ENCODE results near the gene SLC35F3.

DNA sequence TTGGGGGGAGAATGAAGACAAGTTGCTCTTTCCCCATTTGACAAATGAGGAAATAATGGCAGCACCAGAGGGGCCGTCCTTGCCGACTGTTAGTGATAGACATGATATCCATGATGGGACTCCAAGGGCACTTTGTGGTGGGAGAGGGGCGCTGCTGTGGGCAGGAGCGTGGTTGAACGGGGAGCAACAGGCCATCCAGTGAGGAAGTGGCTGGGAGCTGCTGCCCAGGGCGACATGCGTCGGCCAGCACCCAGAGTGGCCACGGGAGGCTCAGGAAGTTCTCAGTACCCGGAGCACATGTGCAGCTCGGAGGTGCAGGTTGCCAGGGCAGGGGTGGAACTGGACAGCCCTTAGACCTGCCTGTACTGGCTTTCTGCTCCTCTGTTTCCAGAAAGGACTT, 71.0 kb downstream of the SLC35F3 start:
- TF ChIP-seq, protein P1, sequence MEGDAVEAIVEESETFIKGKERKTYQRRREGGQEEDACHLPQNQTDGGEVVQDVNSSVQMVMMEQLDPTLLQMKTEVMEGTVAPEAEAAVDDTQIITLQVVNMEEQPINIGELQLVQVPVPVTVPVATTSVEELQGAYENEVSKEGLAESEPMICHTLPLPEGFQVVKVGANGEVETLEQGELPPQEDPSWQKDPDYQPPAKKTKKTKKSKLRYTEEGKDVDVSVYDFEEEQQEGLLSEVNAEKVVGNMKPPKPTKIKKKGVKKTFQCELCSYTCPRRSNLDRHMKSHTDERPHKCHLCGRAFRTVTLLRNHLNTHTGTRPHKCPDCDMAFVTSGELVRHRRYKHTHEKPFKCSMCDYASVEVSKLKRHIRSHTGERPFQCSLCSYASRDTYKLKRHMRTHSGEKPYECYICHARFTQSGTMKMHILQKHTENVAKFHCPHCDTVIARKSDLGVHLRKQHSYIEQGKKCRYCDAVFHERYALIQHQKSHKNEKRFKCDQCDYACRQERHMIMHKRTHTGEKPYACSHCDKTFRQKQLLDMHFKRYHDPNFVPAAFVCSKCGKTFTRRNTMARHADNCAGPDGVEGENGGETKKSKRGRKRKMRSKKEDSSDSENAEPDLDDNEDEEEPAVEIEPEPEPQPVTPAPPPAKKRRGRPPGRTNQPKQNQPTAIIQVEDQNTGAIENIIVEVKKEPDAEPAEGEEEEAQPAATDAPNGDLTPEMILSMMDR (conservative IDR thresholded peaks at IDR 0.05; ENCODE audit: low read depth, low read length): no peak
- TF ChIP-seq EZH2 (IDR thresholded peaks at IDR 0.05; ENCODE audit: borderline replicate concordance, low read depth, low read length, poor library complexity, severe bottlenecking): no peak
